Astrocyte of the cerebellum (primary cell): ENCODE data around the gene MTREX.

Source experiments
- DNase-seq: peaks from one replicate; pipeline ENCODE4 v3.0.0-alpha.2; 2011; ENCODE audit warnings: low read depth
- H3K4me3 ChIP-seq: 2 replicates; pipeline ENCODE4 v1.5.1; 2011; ENCODE audit warnings: mild to moderate bottlenecking, low read depth, low read length, moderate library complexity
- in situ Hi-C: cut with HindIII; loops from 2 replicates; pipeline ENCODE4 v1.10.0; 2017; ENCODE audit warnings: low sequenced_read_pairs
- TF ChIP-seq, protein P1 (sequence below): IDR thresholded peaks from 2 replicates; pipeline ENCODE4 v1.5.1; 2012; ENCODE audit warnings: low read length, low read depth, moderate library complexity, mild to moderate bottlenecking; ENCODE audit errors: missing control alignments

The MTREX gene

DNA sequence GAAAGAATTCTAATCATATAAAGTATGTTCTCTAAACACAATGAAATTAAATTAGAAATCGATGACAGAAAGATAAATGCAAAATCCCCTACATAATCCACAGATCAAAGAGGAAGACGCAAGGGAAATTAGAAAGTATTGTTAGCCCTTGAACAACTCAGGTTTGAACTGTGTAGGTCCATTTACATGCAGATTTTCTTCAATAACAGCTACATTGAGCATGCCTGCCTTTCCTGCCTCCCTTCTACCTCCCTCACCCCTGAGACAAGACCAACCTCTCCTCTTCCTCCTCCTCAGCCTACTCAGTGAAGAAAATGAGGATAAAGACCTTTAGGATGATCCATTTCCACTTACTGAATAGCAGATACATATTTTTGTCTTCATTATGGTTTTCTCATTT, 151.8 kb downstream of the MTREX start:
- no peak for DNase-seq
- no peak overlapping the region for H3K4me3 ChIP-seq
- TF ChIP-seq, protein P1, sequence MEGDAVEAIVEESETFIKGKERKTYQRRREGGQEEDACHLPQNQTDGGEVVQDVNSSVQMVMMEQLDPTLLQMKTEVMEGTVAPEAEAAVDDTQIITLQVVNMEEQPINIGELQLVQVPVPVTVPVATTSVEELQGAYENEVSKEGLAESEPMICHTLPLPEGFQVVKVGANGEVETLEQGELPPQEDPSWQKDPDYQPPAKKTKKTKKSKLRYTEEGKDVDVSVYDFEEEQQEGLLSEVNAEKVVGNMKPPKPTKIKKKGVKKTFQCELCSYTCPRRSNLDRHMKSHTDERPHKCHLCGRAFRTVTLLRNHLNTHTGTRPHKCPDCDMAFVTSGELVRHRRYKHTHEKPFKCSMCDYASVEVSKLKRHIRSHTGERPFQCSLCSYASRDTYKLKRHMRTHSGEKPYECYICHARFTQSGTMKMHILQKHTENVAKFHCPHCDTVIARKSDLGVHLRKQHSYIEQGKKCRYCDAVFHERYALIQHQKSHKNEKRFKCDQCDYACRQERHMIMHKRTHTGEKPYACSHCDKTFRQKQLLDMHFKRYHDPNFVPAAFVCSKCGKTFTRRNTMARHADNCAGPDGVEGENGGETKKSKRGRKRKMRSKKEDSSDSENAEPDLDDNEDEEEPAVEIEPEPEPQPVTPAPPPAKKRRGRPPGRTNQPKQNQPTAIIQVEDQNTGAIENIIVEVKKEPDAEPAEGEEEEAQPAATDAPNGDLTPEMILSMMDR = no peak
- in situ Hi-C loops = no loop called here

DNA sequence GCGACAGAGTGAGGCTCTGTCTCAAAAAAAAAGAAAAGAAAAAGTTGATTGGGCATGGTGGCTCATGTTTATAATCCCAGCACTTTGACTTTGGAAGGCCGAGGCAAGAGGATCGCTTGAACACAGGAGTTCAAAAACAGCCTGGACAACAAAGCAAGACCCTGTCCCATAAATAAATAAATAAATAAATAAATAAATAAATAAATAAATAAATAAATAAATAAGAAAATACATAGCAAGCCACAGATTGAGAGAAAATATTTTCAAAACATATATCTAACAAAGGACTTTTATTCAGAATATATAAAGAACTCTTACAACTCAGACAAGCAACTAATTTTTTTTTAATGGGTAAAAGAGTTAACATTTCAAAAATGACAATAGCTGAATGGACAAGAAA, 155.8 kb downstream of the MTREX start:
- no peak for DNase-seq
- TF ChIP-seq, protein P1 = no peak
- no peak overlapping the region for H3K4me3 ChIP-seq
- in situ Hi-C loops = no loop called here

DNA sequence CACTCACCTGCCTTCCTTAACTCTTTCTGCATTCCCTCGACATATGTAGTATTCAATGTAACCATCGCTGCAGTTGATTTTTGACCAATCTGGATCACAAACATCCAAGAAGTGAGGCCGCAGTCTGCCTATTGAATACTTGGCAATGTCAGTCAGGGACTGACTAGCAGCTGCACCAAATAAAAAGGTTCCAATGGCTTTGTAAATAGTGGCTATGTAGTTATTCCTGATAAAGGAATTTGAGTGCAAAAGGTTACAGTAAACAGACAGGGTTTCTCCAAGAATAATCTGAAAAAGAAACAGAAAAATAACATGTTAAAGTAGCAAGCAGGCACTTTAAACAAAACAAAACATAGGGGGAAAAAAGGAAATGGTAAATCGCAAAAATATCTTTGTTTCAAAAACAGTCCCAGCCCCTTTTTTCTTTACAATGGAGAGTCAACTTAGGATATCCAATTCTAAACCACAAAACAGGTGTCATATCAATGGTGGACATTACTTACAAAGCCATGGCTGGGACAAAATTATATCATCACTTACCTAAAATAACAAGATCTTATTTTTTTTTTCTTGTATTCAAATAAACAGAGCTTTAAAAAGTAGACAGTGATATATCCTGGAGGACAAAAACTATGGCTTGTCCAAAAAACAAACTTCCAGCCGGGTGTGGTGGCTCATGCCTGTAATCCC, 160.2 kb downstream of the MTREX start:
- TF ChIP-seq, protein P1 = no peak
- H3K4me3 ChIP-seq = no peak overlapping the region
- DNase-seq = no peak
- in situ Hi-C loops = no loop called here

DNA sequence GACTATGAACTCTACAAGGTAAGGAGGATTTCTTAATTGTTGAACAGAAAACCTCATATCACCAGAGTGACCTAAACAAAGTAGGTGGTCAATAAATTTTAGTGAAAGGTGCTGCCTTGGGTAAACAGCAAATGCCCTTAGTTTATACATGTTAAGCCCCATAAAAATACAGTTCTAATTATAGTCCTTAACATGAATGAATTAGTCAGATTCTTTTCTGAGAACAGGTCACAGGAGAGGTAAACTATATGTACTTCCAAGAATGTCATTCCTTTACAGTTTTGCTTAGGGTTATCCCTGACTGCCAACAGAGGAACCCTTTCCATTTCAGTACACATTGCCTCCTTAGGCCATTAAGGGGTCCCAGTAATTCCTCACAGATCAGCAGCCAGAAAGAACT, 162.1 kb downstream of the MTREX start:
- TF ChIP-seq, protein P1 = no peak
- in situ Hi-C loops = no loop called here
- no peak overlapping the region for H3K4me3 ChIP-seq
- DNase-seq = no peak

DNA sequence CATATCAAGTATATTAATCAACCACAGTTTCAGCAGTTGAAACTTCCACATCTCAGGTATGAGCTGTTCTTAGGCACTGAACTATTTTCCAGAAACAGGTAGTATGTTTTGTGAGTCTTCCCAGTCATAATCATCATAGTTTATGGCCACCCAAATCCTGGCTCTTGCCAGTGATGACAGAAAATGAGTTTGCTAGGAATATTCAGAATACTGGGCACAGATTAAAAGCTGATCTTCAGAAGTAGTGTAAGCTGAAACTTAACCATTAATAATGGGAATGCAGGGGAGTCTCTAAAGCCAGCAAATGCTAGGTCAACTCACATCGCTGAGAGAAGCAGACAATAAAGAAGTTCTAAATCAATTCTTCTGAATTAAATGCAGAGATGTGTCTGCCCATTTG, 162.5 kb downstream of the MTREX start:
- in situ Hi-C loops = no loop called here

DNA sequence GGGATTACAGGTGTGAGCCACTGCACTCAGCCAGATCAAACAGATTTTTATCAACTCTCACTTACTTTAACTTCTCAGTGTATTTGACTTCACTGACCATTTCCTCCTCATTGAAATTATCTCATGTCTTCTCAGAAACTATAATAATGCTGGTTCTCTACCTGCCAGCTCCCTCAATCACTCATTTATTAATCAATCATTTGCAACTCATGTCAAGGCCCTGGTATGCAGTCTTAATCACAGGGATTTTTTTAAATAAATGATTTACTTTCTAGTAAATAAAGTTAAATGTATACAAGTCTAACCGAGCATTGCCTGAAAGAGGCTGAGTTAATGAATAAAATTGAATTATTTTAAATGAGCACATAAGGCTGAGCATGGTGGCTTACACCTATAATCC, 163.7 kb downstream of the MTREX start:
- no peak overlapping the region for H3K4me3 ChIP-seq
- in situ Hi-C loops = no loop called here
- TF ChIP-seq, protein P1 = no peak
- DNase-seq = no peak

More for the DNA sequence above, 162.5 kb downstream of the MTREX start:
- DNase-seq = no peak
- TF ChIP-seq, protein P1 = no peak
- no peak overlapping the region for H3K4me3 ChIP-seq
